Tibial nerve (tissue), 4 donors: ENCODE measurements around the gene HCAR2. TPM values are rescaled to one million over a fixed set of nuclear protein-coding genes. Genes with fewer than 3 reads are reported as not detected.
"Not testable (repeated sequence)": the region's sequence is repeated elsewhere in the genome, so short reads cannot be mapped to it uniquely, and the experiment has no call there.

Experiments used
- DNase-seq, 2 donors: peaks; one replicate each; pipeline ENCODE4 v3.0.0-alpha.2; 2019; ENCODE audit warnings: low spot score in 2 of 2
- H3K27ac ChIP-seq, 4 donors: fragments of 200-600 bp; sonication (generic) in 3 of 4; one replicate each; pipeline ENCODE4 v1.5.1; 2017 to 2019; ENCODE audit warnings: mild to moderate bottlenecking in 1 of 4
- H3K27me3 ChIP-seq, 2 donors: fragments of 200-600 bp; sonication (generic) in 1 of 2; one replicate each; pipeline versions ENCODE4 v1.5.1 to v1.6.0; 2017 to 2019
- H3K36me3 ChIP-seq, 3 donors: fragments of 200-600 bp; sonication (generic); one replicate each; pipeline ENCODE4 v1.5.1; 2018 to 2019
- H3K4me1 ChIP-seq, 4 donors: fragments of 200-600 bp; sonication (generic) in 3 of 4; one replicate each; pipeline ENCODE4 v1.5.1; 2017 to 2019
- H3K4me3 ChIP-seq, 4 donors: fragments of 200-600 bp; sonication (generic) in 3 of 4; one replicate each; pipeline ENCODE4 v1.5.1; 2017 to 2019; ENCODE audit warnings: mild to moderate bottlenecking in 1 of 4, moderate library complexity in 1 of 4
- H3K9me3 ChIP-seq, 4 donors: fragments of 200-600 bp; sonication (generic) in 3 of 4; one replicate each; pipeline ENCODE4 v1.5.1; 2017 to 2019
- EP300 ChIP-seq, 2 donors: sonication (generic); formaldehyde crosslinking; IDR thresholded peaks; one replicate each; pipeline ENCODE4 v1.6.1; 2017; ENCODE audit warnings: antibody characterized with exemption in 2 of 2, mild to moderate bottlenecking in 1 of 2
- POLR2A ChIP-seq, 2 donors: fragments of 450-650 bp; IDR thresholded peaks; one replicate each; pipeline ENCODE4 v1.6.1; 2017; ENCODE audit warnings: antibody characterized with exemption in 2 of 2, mild to moderate bottlenecking in 2 of 2, moderate library complexity in 2 of 2
- WGBS, 2 donors: methylation state at CpG; one replicate each; pipeline ENCODE4 v1.1.5; 2018; 5-methylcytosine and 5-hydroxymethylcytosine counted together
- total RNA-seq, 4 donors: library from RNA; depleted of rRNA; stranded (reverse); fragments of >200 nt; gene quantifications; one replicate each; pipeline ENCODE4 v1.1.0, GENCODE V29; 2016
- TF ChIP-seq, protein P1 (sequence below), 5 experiments: fragments of 200-600 bp in 3 of 5; fragments of 450-650 bp in 2 of 5; sonication (generic) in 3 of 5; IDR thresholded peaks; one replicate each; pipeline ENCODE4 v1.5.1; 2016 to 2019; ENCODE audit warnings: antibody characterized with exemption in 5 of 5, mild to moderate bottlenecking in 3 of 5, moderate library complexity in 2 of 5

The HCAR2 gene
- total RNA-seq: 1 to 10 TPM in 3 of 4 donors, not detected in 1; 2.3 to 6.3 (median 3.3) TPM

DNA sequence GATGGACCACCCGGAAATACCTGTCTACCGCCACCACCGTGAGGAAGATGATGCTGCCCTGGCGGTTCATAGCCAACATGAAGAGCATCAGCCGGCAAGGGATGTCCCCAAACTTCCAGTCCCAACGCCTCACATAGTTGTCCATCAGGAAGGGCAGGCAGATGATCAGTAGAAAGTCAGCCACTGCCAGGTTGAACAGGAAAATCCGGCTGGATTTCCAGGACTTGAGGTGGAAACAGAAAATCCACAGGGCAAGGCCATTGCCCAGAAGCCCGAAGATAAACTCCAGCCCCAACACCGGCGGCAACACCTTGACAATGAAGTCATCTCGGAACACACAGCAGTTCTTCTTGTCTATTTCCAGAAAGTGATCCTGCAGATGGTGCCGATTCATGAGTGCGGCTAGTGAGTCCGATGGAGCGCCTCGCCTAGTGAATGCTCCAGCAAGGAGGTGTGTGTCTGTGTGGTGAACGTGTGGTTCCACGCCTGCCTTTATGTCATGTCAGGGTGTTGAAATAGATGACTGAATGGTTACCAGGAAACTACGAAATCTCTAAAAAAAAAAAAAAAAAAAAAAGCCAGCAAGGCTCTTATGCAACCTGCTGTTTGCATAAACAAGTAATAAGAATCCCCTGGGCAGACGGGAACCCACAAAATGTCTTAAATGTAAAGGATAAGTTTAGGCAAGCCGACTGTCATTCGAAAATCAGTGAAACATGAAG, at the start of gene HCAR2:
Gene HCAR2, minus strand, starts transcription at position 468 of the 722 bp plus-strand sequence. Its CDS starts 74 bp downstream, at position 394.
- not testable (repeated sequence) for DNase-seq, H3K9me3 ChIP-seq, H3K27ac ChIP-seq, H3K4me3 ChIP-seq, H3K27me3 ChIP-seq, H3K4me1 ChIP-seq, H3K36me3 ChIP-seq
- 89 to 94% methylated on average over 18 to 22 of the region's 22 CpGs for WGBS, 2 donors

DNA sequence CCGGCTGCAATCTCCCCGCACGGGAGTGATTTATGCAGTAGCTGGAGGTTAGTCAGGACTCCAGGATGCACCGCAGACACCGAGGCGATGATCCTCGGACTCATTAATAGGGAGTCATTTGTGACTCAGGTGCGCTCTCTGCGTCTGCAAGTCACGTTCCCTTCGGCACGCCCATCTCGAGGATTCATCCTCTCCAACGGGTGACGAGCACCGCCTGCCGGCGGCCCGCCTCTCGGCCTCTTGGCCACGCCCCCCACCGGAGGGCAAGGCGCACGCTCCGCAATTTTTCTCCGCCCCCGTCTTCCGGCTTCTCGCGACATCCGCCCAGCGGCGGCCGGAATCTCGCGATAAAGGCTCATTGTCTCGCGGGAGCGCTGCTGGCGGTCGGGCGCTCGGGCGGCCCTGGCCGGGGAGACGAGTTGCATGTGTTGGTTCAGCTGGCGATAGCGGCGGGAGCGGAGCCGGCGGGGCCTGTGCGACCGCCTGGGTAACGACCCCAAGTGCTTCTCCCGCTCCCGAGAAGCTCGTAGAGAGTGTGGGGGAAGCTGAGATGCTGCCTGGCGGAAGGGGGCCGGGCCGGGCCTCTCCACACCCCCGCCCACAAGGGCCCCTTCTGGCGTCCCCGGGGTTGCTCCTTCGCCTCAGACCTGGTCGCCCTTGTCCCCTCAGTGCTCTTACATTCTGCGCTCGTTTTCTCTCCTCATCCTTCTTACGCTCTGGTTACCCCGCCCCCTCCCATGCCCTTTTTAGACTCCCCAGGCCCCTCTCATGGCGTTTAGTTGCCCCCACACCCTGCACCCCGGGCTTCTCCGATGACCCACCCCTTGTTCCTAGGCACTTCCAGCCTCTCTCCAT, 49.5 kb upstream of the HCAR2 start, which contains the start of gene DENR:
Gene DENR, plus strand, starts transcription at position 361 of the 855 bp plus-strand sequence. CDS start 878 bp downstream, outside the sequence.
- TF ChIP-seq, protein P1, sequence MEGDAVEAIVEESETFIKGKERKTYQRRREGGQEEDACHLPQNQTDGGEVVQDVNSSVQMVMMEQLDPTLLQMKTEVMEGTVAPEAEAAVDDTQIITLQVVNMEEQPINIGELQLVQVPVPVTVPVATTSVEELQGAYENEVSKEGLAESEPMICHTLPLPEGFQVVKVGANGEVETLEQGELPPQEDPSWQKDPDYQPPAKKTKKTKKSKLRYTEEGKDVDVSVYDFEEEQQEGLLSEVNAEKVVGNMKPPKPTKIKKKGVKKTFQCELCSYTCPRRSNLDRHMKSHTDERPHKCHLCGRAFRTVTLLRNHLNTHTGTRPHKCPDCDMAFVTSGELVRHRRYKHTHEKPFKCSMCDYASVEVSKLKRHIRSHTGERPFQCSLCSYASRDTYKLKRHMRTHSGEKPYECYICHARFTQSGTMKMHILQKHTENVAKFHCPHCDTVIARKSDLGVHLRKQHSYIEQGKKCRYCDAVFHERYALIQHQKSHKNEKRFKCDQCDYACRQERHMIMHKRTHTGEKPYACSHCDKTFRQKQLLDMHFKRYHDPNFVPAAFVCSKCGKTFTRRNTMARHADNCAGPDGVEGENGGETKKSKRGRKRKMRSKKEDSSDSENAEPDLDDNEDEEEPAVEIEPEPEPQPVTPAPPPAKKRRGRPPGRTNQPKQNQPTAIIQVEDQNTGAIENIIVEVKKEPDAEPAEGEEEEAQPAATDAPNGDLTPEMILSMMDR (IDR thresholded peaks at IDR 0.05): peak; percentile 88 to 97 (median 89)
- TF ChIP-seq POLR2A (IDR thresholded peaks at IDR 0.05) (peak; percentile 62 to 74), EP300 (IDR thresholded peaks at IDR 0.05) (peak; percentile 89 to 96)
- DNase-seq: peak; percentile 96
- H3K36me3 ChIP-seq: peaks cover 0 to 28% (median 13%) of the 10 kb centered on the region in 3 donors
- WGBS, 2 donors: 0 to 1% methylated on average over 50 to 73 of the region's 73 CpGs
- H3K4me3 ChIP-seq: peak within 1 kb of the TSS; percentile 70 to 86 (median 78)
- H3K4me1 ChIP-seq: peaks cover 0 to 38% (median 12%) of the 10 kb centered on the region in 4 donors
- peak within 1 kb of the TSS; percentile 55 to 89 (median 85) for H3K27ac ChIP-seq
- no peaks in the 10 kb centered on the region for H3K9me3 ChIP-seq
- no peaks in the 10 kb centered on the region for H3K27me3 ChIP-seq

DNA sequence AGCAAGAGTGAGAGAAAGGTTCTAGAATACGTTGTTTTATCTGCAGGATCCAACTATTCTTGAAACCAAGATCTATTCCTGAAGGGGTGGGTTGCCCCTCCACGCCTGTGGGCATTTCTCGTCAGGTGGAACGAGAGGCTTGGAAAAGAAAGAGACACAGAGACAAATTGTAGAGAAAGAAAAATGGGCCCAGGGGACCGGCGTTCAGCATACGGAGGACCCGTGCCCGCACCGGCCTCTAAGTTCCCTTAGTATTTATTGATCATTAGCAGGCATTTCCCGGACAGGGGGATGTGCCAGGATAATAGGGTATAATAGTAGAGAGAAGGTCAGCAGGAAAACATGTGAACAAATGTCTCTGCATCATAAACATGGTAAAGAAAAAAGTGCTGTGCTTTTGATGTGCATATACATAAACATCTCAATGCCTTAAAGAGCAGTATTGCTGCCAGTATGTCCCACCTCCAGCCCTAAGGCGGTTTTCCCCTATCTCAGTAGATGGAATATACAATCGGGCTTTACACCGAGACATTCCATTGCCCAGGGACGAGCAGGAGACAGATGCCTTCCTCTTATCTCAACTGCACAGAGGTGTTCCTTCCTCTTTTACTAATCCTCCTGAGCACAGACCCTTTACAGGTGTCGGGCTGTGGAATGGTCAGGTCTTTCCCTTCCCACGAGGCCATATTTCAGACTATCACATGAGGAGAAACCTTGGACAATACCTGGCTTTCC, 47.8 kb upstream of the HCAR2 start:
- WGBS, 2 donors: 83 to 85% methylated on average over 17 of the region's 17 CpGs
- DNase-seq, H3K27ac ChIP-seq, H3K9me3 ChIP-seq, H3K4me3 ChIP-seq, H3K27me3 ChIP-seq: not testable (repeated sequence)
- peaks cover 0 to 26% (median 12%) of the 10 kb centered on the region in 4 donors for H3K4me1 ChIP-seq
- peaks cover 0 to 11% (median 0%) of the 10 kb centered on the region in 3 donors for H3K36me3 ChIP-seq

DNA sequence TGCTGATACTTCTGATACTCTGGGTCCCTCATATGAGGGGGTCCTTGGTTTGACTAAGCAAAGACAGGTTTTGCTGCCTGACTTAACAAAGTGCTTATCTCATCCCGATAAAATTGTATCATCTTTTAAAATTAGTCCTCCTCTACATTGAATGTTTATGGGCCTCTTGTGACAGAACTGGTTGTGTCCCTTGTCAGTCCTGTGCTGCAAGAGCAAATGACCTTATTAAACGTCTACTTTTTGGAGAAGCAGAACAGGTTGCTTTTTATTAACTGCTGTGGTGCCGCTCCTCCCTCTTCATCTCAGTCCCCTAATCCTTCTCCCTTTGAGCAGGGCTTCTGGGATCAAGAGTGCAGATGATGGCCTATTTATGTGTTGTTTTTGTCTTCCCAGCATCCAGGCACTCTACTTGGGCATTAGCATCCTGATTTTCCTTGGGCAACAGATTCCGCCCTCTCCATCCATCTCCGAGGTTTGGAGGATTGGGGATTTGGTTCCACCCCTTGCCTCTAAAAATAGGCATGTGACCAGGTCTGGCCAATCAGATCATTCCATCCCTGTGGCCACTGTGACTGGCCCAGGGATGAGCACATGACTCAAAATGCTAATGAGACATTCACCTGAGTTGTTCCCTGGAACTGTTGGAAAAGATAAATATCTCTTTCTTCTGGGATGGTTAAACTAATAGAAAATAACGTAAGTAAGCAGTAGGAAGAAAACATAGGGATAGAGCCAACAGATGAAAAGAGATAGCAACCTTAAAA, 46.6 kb upstream of the HCAR2 start:
- TF ChIP-seq, protein P1 (IDR thresholded peaks at IDR 0.05): no peak
- no peak for TF ChIP-seq EP300 (IDR thresholded peaks at IDR 0.05)
- TF ChIP-seq POLR2A (IDR thresholded peaks at IDR 0.05): no peak
- Histone ChIP-seq H3K4me3 (no peak overlapping the region), H3K9me3 (no peaks in the 10 kb centered on the region), H3K36me3 (no peaks in the 10 kb centered on the region), H3K27ac (no peak overlapping the region), H3K27me3 (no peaks in the 10 kb centered on the region), H3K4me1 (peaks cover 0 to 24% (median 12%) of the 10 kb centered on the region in 4 donors)
- DNase-seq: no peak
- WGBS, 2 donors: 73 to 81% methylated on average over 6 of the region's 6 CpGs

DNA sequence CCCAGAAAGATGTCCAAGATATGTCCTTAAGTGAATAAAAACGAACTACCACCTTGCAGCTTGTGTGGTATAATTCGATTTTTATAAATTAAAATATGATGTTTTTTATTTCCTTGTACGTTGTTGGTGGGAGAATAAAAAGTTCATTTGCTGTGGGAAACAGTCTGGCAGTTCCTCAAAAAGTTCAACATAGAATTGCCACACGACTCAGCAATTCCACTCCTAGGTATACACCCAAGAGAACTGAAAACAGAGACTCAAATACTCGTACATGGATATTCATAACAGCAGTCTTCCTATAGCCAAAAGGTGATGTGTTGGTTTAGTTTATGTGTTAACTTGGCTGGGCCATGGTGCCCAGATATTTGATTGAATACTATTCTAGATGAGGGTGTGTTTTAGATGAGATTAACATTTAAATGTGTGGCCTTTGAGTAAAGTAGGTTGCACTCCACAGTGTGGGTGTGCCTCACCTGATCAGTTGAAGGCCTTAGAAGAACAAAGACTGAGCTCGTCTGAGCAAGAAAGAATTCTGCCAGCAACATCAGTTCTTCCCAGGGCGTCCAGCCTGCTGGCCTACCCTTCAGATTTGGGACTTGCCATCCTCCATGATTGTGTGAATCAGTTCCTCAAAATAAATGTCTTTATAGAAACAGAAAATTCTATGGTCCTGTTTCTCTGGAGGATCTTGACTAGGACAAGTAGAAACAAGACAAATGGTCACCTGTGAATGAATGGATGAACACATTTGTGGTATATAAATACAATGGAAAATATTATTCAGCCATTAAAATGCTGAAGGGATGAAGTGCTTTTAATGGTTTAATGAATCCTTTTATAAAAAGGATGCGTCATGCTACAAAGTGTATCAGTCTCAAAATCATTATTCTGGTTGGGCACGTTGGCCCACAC, 44.3 kb upstream of the HCAR2 start:
- WGBS, 2 donors: 77 to 78% methylated on average over 9 of the region's 9 CpGs
- TF ChIP-seq, protein P1 (IDR thresholded peaks at IDR 0.05): no peak
- TF ChIP-seq EP300 (IDR thresholded peaks at IDR 0.05): no peak
- no peak for TF ChIP-seq POLR2A (IDR thresholded peaks at IDR 0.05)
- Histone ChIP-seq H3K4me3 (no peak overlapping the region), H3K9me3 (no peaks in the 10 kb centered on the region), H3K27me3 (no peaks in the 10 kb centered on the region), H3K27ac (no peak overlapping the region), H3K4me1 (peaks cover 0 to 7% (median 0%) of the 10 kb centered on the region in 4 donors), H3K36me3 (no peaks in the 10 kb centered on the region)
- no peak for DNase-seq
